ENCODE measurements around the gene MAG. TPM values are rescaled to one million over a fixed set of nuclear protein-coding genes. Genes with fewer than 3 reads are reported as not detected.
A peak's percentile ranks its signal among the peaks of the same experiment; 100 is the strongest.

The MAG gene
- total and polyA plus RNA-seq, 10 of the 15 experiments (the other 5 are each of a cell fraction or from before 2014, with no cell fraction given) = 0.03 to 0.82 (median 0.17) TPM; not detected in 2

- Histone ChIP-seq H3K4me3 (no peak overlapping the region), H3K36me3 (ENCODE audit: control insufficient read depth in 2 of 2, insufficient read depth in 2 of 2, low read length in 1 of 2) (peaks cover 4 to 6% of the 10 kb centered on the region in 2 experiments; a peak in 3 of 4 replicates), H3K9ac (ENCODE audit: control insufficient read depth, insufficient read depth, low read length) (no peak overlapping the region), H4K20me1 (ENCODE audit: control insufficient read depth, insufficient read depth) (no peaks in the 10 kb centered on the region), H3K79me2 (ENCODE audit: control insufficient read depth, insufficient read depth, low read length) (no peaks in the 10 kb centered on the region), H3K4me1 (ENCODE audit: control insufficient read depth, insufficient read depth, low read length) (peaks cover 59% of the 10 kb centered on the region), H3K27ac (ENCODE audit: control insufficient read depth, insufficient read depth) (peak overlapping the region; percentile 97; the same call in 1 of the 2 replicates), H3K4me2 (ENCODE audit: control insufficient read depth, insufficient read depth) (no peak overlapping the region), H2AFZ (ENCODE audit: control insufficient read depth, low read depth, low read length) (no peak overlapping the region), H3K9me3 (replicated peaks; ENCODE audit: control insufficient read depth, insufficient read depth, low read length) (no peaks in the 10 kb centered on the region), H3K27me3 (replicated peaks in 1 of 2; ENCODE audit: control insufficient read depth in 2 of 2, insufficient read depth in 2 of 2, low read length in 1 of 2) (no peaks in the 10 kb centered on the region)
- ChIA-PET SMC1A (ENCODE audit: uncharacterized antibody, unreplicated experiment) (interaction anchor here (0.6 to 7.7 kb wide), 15 partner anchors 17 to 207 kb away, joined by 3 to 152 read pairs (median 4); partner anchors contain the start of gene CD22), CTCF (interaction anchor here (0.6 to 5.8 kb wide), 11 partner anchors 15 to 160 kb away, joined by 3 to 61 read pairs (median 5); no protein-coding TSS in a partner anchor), RAD21 (ENCODE audit: unreplicated experiment) (interaction anchor here (0.6 to 6.2 kb wide), 9 partner anchors 17 to 243 kb away, joined by 3 to 127 read pairs (median 6); partner anchors contain the start of gene CD22), POLR2A (interaction anchor here (0.9 to 5.4 kb wide), 9 partner anchors 16 to 156 kb away, joined by 3 to 135 read pairs (median 3); no protein-coding TSS in a partner anchor)
- FAIRE-seq (no peak), DNase-seq (ENCODE audit: low read depth, low spot score) (no peak), ATAC-seq (peak; percentile 3; the same call in 1 of the 3 replicates)
- WGBS (ENCODE audit: insufficient coverage, insufficient replicate concordance, low lambda C conversion rate, missing lambda C conversion rate) = 58% methylated on average over 18 of the region's 18 CpGs
- intact Hi-C loops (cut with micrococcal nuclease; ENCODE audit: unreplicated experiment) = loop anchor here (5.0 kb wide), 3 partner anchors 42 to 248 kb away; partner anchors contain the start of gene USF2
- no TSS peak for BruUV-seq (replicated peaks)
- in situ Hi-C loops (cut with MboI) = loop anchor here (5.0 kb wide), 1 partner anchor 118 kb away; no protein-coding TSS in a partner anchor
- TF ChIP-seq TCF7 (IDR thresholded peaks at IDR 0.05; ENCODE audit: borderline replicate concordance) (no peak), BCL11A (IDR thresholded peaks at IDR 0.05; ENCODE audit: low read depth, low read length) (no peak), PML (IDR thresholded peaks at IDR 0.05; ENCODE audit: low read length) (no peak), SREBF1 (IDR thresholded peaks at IDR 0.05; ENCODE audit: low read length) (0 out of 2 replicates have a peak, but pooled peaks have one; percentile 19), TCF12 (IDR thresholded peaks at IDR 0.05; ENCODE audit: low read depth, low read length) (peak; percentile 83), WRNIP1 (IDR thresholded peaks at IDR 0.05; ENCODE audit: borderline replicate concordance, low read depth, low read length) (no peak), MTA3 (IDR thresholded peaks at IDR 0.05; ENCODE audit: borderline replicate concordance, low read length) (no peak), KDM1A (IDR thresholded peaks at IDR 0.05; ENCODE audit: borderline replicate concordance) (no peak), POU2F2 (IDR thresholded peaks at IDR 0.05; ENCODE audit: borderline replicate concordance, low read depth, low read length) (0 out of 3 replicates have a peak, but pooled peaks have one; percentile 5), TARDBP (IDR thresholded peaks at IDR 0.05; ENCODE audit: borderline replicate concordance) (no peak), LARP7 (IDR thresholded peaks at IDR 0.05) (no peak), SP1 (IDR thresholded peaks at IDR 0.05; ENCODE audit: low read depth, low read length) (no peak), ZNF24 (IDR thresholded peaks at IDR 0.05) (no peak), PBX3 (IDR thresholded peaks at IDR 0.05; ENCODE audit: insufficient replicate concordance, low read depth, low read length) (no peak), TCF3 (IDR thresholded peaks at IDR 0.05; ENCODE audit: borderline replicate concordance, insufficient read depth, low read depth, low read length) (peak; percentile 77), POLR2AphosphoS2 (IDR thresholded peaks at IDR 0.05; ENCODE audit: low read depth, low read length) (peak; percentile 5), IKZF1 (conservative IDR thresholded peaks at IDR 0.05) (0 out of 2 replicates have a peak, but pooled peaks have one; percentile 25), JUNB (IDR thresholded peaks at IDR 0.05) (no peak), CHD4 (IDR thresholded peaks at IDR 0.05) (no peak), ETV6 (conservative IDR thresholded peaks at IDR 0.05 in 1 of 2, IDR thresholded peaks at IDR 0.05 in 1 of 2; ENCODE audit: borderline replicate concordance in 1 of 2, low read depth in 1 of 2) (no peak)
- TF ChIP-seq, protein P1, sequence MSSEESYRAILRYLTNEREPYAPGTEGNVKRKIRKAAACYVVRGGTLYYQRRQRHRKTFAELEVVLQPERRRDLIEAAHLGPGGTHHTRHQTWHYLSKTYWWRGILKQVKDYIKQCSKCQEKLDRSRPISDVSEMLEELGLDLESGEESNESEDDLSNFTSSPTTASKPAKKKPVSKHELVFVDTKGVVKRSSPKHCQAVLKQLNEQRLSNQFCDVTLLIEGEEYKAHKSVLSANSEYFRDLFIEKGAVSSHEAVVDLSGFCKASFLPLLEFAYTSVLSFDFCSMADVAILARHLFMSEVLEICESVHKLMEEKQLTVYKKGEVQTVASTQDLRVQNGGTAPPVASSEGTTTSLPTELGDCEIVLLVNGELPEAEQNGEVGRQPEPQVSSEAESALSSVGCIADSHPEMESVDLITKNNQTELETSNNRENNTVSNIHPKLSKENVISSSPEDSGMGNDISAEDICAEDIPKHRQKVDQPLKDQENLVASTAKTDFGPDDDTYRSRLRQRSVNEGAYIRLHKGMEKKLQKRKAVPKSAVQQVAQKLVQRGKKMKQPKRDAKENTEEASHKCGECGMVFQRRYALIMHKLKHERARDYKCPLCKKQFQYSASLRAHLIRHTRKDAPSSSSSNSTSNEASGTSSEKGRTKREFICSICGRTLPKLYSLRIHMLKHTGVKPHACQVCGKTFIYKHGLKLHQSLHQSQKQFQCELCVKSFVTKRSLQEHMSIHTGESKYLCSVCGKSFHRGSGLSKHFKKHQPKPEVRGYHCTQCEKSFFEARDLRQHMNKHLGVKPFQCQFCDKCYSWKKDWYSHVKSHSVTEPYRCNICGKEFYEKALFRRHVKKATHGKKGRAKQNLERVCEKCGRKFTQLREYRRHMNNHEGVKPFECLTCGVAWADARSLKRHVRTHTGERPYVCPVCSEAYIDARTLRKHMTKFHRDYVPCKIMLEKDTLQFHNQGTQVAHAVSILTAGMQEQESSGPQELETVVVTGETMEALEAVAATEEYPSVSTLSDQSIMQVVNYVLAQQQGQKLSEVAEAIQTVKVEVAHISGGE (CRISPR knock-in tag; IDR thresholded peaks at IDR 0.05) = no peak
These were observed 57.1 kb downstream of the MAG start for GRCh38 chr19:35348911-35349611.

Data from GM12878 (cell line).